ENCODE data around the gene FAM210B.
"Not testable (repeated sequence)": the region's sequence is repeated elsewhere in the genome, so short reads cannot be mapped to it uniquely, and the experiment has no call there.

Gene FAM210B

DNA sequence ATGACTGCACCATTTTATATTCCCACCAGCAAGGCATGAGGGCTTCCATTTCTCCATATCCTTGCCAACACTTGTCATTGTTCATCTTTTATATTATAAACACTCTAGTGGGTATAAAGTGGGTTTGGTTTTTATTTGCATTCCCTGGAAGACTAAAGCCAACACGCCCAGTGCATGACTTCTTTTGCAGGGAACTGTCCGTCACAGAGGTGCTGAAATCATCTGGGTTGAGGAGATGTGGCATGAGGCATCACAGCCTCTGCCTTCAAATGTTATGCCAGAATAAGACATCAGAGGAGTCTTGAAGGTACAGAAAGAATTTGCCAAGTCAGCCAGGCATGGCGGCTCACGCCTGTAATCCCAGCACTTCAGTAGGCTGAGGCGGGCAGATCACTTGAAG is 29.9 kb upstream of the FAM210B start:
- no peak for DNase-seq (ENCODE audit: extremely low read depth, low read depth)
- TF ChIP-seq CTCF (IDR thresholded peaks at IDR 0.05; ENCODE audit: low read depth, low read length) = no peak

- DNase-seq (ENCODE audit: extremely low read depth, low read depth) = not testable (repeated sequence)
Measured at GRCh38 chr20:56336709-56337108, 22.1 kb upstream of the FAM210B start.

DNA sequence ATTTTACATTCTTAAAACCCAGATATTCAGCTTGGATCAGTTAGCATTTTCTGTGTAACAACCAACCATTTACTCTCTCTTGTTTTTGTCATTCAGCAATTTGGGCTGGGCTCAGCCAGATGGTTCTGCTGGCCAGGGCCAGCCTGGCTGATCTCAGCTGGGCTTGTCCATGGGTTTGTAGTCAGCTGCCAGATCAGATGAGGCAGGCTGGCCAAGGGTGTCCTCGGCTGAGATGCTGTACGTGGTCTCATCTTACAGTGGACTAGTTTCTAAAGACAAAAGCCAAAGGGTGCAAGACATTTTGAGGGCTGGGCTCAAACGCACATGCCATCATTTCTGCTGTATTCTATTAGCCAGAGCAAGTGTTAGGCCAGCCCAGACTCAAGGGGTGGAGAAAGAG is 16.0 kb upstream of the FAM210B start:
- no peak for DNase-seq (ENCODE audit: extremely low read depth, low read depth)
- no peak for TF ChIP-seq CTCF (IDR thresholded peaks at IDR 0.05; ENCODE audit: low read depth, low read length)

- peak; percentile 79 for TF ChIP-seq CTCF (IDR thresholded peaks at IDR 0.05; ENCODE audit: low read depth, low read length)
- no peak for DNase-seq (ENCODE audit: extremely low read depth, low read depth)
Measured at GRCh38 chr20:56343861-56344381, 14.9 kb upstream of the FAM210B start.

GRCh38 chr20:56345911-56346310 is 12.9 kb upstream of the FAM210B start:
- no peak for TF ChIP-seq CTCF (IDR thresholded peaks at IDR 0.05; ENCODE audit: low read depth, low read length)
- no peak for DNase-seq (ENCODE audit: extremely low read depth, low read depth)

GRCh38 chr20:56347628-56348304 is 11.0 kb upstream of the FAM210B start:
- TF ChIP-seq CTCF (IDR thresholded peaks at IDR 0.05; ENCODE audit: low read depth, low read length) = no peak
- DNase-seq (ENCODE audit: extremely low read depth, low read depth) = no peak

GRCh38 chr20:56348305-56348693 is 10.5 kb upstream of the FAM210B start:
- TF ChIP-seq CTCF (IDR thresholded peaks at IDR 0.05; ENCODE audit: low read depth, low read length) = no peak
- DNase-seq (ENCODE audit: extremely low read depth, low read depth) = no peak

DNA sequence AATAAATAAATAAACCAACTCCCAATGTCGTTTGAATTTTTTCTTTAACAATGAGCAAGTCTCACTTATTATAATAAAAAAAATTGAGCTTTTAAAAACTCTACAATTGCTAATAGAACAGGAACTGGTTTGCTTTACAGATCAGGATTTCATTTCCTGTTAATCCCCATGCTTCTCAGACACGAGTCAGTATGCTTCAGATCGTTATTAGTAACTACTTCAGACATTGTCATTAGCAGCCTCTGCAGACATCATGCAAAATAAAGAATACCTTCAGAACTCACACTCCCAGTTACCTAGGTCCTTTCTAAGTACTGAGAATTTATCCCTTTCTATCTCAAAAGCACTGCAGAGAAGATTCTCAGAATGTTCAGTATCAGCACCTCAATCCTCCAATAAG is 10.0 kb upstream of the FAM210B start:
- no peak for DNase-seq (ENCODE audit: extremely low read depth, low read depth)
- TF ChIP-seq CTCF (IDR thresholded peaks at IDR 0.05; ENCODE audit: low read depth, low read length) = no peak
